HG02623 (cell line): ENCODE data around the gene SKAP1.

Source experiments
- ATAC-seq: cut with Tn5 transposase; IDR thresholded peaks from one replicate; pipeline ENCODE4 v1.9.1; 2021; ENCODE audit warnings: moderate library complexity; ENCODE audit not compliant: unreplicated experiment

Gene SKAP1

DNA sequence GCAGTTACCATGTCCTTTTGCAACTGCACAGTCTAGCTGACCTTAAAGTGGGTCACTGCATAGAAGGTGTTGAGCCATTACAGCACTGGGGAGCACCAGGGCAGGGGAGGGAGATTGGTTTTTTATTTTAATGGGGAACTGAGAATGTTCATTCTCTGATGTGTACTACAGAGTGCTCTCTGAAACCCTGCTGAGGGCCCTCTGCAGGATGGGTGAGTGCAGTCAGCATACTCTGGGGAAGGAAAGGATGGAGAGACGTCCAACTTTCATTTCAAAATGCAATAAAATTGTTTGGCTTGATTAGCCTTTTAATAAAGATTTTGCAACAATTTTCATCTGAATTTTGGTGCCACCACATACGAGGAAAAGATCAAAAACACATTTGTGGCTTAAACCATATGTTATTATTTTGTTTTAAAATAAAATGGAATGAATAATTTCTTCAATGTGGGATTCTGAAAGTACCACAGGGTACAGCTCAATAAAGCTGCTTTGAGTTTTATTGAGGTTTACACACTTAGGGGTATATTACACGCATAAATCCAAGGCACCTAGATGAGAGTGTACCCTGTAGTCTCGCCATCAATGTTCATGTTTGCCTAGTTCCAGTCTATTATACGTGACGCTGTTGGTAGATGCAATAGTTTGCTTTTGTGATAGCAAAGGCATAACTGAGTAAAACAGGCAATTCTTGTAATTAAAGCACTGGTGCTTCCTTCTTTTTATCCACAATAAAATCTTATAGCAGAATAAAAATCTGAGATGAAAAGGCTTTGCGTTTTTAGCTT lies 249.0 kb downstream of the SKAP1 start:
- ATAC-seq, result no peak

DNA sequence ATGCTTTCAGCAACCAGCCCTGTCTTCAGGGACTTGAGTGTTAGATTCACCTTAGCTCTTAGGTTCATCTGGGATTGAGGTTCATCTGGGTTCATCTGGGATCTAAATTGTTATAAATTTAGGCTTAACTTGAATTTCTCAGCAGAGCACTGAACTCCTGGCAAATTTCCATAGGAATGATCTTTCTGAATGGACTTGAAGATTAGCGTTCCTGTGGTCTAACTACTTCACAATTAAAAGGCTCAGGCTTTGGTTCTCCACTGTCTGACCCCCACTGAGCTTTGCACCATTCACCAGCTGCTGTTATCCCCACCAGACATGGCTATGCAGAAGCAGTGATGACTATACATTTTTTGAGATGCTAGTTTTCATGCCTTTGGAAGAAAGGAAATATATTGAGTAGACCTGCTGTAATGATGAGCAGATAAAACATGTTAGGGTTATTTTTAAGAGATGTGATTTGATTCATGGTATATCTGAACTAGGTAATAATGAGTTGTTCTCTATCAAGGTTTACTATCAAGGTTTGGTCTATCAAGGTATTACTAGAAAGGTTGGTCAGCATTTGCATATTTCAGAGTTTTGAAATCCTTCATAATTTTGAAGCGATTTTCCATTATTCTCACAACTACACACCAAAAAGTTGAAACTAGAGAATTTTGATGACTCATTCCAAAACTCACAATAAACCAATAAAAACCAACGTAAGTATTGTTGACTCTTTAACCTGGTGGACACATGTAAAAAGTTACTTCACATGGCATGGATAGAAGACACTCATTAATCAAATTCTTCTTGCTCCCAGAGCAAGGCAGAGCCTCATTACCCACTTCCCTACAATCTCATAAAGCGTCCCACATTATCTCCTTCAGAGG lies 250.7 kb downstream of the SKAP1 start:
- no peak for ATAC-seq

DNA sequence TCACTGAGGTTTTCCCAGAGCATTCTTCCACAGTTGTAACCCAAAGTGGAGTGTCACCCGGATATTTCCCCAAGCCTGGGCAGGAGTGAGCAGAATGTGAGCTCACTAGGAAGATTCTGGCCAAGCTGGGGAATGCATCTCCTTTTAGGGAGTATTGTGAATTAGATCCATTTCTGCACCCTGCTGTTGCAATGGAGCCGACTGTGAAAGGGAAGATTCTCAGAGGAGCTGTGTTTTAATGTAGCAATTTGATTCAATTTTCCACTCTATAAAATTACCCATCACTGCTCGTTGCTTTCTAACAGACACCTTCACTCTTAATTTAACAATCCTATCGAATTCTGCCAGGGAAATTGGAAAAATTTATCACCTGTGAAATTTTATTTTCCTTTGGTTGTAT lies 251.7 kb downstream of the SKAP1 start:
- ATAC-seq, result no peak

DNA sequence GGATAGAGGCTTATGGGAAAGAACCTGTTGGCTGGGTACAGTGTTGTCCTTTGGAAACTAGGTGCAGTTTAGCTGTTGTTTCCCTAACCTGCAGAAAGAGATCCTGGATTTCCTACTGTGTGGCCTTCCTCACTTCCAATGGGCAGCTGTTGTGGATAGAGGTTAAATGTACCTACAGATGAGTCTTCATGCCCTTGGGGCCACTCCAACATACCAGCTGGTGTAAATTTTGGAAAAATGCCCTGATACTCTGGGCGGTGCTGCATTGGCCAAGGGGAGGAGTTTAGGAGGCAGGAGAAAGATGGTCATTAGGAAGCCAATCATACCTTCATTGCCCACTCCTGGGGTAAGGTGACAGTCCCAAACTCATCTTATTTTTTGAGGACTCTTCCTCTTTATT lies 252.2 kb downstream of the SKAP1 start:
- ATAC-seq, result no peak

DNA sequence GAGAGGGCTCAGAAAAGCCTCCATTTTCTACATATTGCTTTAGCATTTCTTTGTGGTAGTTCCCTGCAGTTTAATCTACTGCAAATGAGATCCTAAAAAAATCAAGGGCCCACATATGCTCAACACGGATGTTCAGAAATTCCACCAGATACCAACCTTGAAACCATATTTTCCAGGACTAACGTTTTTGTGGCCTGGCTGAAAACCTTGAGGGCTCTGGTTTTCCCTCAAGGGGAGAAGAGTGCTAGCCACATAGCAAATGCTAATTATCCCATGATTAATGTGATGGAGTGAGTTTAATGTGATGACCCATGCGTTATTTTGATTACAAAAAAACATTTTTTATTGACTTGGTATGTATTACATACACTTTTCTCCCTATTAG lies 253.6 kb downstream of the SKAP1 start:
- ATAC-seq, result no peak

DNA sequence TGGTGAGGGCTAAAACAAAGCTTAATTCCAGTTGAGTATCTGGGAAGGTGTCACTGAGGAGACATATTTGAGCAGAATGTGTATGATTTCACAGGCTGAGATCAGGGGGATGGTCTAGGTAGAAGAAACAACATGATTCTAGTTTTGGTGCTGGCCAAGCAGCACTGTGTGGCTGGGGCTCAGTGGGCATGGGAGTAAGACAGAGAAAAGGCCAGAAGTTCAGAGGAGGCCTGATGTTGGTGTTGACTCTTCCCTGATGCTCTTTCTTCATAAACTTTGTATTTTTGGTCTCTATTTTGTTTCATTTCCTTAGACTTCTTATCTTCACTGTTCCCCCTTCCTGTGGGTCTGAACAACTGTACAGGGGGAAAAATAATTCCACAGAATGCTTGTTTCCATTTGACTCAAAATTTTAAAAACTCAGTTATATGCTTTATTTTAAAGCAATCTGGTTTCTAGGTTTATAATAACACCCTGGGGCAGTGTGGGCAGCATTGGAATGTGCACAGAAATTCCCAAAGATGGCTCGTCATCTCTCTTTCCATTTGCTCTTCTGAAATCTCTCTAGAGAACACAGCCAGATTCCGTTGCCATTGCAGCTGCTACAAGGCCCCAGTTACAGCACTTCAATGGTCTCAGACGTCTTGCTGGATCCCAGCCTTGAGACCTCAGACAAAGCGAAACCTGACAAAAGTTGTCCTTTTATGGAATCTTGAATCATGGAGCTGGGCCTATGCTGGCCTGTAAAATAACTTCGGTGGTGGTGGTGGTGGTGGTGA lies 254.1 kb downstream of the SKAP1 start:
- ATAC-seq, result no peak

DNA sequence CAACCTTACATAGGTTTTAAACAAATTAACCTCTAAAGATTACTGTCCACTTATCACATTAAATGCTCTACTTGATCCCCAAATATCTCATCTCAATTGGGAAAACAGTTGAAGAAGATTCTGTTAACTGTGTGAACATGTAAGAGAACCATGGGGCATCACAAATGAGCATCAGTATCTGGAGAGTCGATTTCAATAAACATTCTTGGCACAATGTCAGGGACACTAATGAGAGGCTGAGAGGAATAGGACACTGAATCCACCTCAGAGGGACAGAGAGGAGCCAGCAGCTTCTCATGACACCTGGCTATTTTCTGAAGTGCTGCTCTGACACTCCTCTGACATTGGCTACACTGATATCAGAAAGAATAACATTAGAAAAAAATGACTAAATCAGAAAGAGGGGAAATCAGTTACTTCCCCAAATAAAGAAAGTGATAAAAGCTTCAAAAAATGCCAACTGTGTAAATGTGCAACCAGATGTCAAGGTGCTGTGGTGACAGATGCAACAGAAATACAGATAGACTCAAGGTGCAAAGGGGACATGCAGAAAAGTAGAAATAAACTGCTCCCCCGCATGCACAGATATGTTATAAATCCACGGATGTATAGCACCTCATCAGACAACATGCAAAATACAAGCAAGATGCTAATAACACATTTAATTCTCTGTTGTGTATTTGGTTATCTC lies 255.0 kb downstream of the SKAP1 start:
- ATAC-seq, result no peak

DNA sequence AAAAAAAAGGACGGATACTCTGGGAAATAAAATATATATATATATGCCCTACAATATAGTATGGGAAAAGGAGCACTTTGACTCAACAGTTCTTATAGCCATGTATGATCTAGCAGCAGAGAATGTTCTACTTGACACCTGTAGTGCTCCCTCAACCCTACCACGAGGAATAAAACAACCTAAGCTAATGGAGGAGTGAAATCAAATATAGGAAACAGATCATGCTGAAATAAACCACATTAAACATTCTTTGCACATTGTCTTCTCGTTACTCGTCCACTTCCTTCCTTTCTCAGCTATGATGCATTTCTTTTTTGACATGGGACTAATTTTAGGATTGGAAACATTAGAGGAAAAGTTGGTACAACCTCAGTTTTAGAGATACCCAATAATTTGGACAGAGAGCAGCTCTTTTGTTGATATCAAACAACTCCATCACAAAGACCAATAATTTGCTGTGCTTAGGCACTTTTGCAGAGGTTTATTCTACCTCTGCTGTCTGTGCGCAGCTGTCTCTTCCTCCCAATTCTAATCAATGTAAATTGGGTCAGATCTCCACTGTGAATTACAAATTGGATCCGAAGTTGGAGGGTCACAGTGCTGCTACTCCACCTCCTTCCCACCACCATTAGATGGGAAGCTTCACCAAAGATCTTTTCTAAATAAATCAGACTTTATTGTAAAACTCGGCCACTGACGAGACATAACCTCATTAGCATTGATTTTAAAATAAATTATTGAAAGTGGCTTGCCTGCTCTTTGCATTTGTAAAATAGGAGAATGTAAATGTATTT lies 256.6 kb downstream of the SKAP1 start:
- ATAC-seq, result no peak

DNA sequence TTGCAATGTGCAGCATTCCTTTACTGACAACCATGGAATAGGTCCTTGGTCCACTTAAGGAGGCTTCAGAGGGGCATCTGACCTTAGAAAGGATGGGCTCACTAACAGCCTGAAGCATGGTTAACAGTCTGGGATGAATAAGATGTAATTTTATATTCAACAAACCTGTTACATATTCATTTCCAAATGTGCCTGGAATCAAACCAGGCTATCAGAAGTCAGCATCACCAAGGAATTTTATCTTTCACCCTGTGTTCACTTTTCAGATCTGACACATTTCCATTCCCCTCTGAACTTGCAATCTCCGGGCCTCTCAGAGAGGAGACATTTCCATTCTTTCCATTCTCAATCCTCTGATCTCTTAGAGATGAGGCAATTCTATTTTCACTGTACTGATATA lies 260.1 kb downstream of the SKAP1 start:
- no peak for ATAC-seq

DNA sequence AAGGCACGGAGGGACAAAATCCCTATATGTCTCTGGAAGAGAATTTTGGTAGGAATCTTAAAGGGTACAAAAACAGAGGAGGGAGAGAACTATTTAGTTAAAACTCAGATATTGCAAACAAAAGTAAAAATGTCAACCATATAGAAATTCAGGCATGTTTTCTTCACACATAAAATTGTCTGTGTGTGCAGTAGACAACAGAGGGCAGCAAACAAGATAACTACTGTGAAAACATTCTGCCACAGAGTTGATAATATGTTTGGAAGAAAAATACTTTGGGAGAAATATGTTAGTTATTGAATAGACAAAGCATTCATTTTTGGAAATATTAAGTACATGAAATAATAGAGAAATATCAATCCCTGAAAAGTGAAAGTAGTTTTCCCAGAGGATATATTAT lies 266.2 kb downstream of the SKAP1 start:
- no peak for ATAC-seq

DNA sequence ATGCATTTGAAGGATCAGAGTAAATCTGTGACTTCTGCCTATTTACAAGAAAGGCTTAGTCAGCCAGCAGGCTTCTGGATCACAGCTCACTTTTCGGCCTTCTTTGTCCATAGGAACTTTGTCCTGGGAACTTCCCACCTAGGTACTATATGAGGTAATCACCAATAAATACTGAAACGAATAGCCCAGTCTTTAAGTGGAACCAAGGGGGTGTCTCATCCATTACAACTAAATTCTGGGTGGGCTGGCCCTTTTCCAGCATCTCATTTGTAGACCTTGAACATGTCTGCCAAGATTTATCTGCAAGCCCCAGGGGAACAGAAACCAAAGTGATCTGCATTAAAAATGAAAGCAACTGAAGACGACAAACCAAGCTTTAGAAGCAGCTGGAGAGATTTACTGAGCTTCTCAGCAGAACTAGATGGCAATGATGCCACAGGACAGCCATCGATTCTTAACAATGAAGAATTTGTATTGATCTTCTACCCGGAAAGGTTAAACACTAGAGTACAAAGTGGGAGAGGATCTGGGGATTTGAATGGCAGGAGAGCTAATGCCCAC lies 267.0 kb downstream of the SKAP1 start:
- ATAC-seq, result no peak

DNA sequence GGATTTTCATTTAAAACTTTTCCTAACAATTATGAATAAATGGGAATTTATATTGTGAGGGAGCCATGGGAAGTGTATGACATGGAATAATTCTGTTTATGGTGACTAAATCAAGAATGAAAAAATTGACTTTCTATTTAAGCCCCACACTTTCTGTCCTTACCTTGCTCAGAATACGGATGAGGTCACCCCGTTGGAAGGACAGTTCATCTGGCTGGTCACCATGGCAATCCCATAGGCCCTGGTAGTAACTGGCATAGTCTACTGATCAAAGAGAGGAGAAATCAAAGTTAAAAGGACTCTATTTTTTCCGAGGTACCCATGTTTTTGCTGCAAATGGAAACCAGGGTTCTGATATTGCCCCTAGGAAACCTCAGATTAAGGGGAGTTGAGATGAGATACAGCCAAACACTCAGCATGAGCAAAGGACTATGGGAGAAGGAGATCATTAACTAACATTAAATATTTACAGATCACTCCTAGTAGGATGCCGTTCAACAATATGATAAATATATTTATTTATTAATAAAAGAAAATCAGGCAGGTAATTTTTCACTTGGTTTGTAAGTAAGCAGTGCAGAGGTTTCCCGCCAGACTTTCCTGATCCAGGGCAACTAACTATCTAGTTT lies 267.6 kb downstream of the SKAP1 start:
- ATAC-seq, result no peak

DNA sequence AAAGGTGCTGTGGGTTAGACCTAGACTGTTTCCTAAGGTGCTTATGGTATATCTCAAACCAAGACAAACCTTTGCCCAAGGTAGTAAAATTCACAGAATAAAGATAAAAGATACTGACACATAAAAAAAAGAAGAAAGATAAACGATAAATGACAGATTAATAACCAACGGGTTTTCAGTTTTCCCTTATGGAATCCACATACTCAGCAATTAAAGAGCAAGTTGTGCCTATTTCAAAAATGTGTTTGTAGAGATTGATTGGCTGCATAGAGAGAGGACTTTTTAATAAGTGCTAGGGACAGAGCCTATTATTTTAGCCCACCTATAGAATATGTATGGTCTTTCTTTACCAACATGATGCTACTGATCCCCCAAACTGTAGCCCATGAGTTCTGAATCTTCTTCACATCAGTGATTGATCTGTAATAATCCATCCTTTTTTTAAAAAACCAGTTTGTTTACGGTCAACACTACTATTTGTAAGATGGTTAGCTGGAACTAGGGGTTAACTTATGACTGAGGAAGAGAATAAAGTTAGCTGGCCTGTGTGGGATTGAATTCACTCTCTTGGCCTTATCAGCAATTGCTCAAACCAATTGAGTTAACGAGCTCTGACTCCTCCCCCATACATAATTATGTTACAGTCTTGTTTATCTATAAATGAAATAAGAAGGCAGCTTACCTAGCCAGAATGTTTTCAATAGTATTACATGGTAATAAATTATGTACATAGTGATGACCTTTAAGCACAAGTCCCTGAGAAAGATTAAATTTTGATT lies 268.7 kb downstream of the SKAP1 start:
- no peak for ATAC-seq

DNA sequence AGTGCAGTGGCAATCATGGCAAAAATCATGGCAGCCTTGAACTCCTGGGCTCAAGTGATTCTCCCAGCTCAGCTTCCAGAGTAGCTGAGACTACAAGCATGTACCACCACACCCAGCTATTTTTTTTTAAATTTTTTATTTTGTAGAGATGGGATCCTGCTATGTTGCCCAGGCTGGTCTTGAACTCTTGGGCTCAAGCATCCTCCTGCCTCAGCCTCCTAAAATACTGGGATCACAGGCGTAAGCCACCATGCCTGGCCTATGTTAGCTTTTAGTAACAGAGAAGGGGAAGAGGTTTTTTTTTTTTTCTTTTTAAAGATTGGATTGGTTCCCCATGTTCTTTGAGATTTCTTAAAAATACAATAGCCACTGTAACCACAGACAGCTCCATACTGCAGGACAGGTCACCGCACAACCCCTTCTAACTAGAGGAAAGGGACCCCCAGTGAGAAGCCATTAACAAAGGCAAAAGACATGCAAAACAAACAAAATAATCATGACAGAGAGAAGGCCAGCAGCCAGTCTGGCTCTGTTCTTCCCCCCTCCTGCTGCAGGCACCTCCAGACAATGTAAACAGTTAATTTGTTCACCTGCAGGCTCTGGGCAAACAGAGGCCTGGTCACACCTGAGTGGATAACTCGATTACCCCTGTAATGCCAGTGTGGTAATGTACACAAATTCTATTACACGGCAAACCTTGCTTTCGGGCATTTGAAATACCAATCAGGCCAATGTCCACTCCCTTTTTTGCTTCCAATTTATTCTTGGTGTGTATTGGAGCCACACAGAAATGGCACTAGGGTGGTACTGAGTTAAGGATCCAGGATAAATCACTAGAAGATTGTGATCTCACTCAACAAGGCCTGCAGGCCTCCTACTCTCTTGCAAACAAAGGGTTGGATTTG lies 269.6 kb downstream of the SKAP1 start:
- no peak for ATAC-seq

DNA sequence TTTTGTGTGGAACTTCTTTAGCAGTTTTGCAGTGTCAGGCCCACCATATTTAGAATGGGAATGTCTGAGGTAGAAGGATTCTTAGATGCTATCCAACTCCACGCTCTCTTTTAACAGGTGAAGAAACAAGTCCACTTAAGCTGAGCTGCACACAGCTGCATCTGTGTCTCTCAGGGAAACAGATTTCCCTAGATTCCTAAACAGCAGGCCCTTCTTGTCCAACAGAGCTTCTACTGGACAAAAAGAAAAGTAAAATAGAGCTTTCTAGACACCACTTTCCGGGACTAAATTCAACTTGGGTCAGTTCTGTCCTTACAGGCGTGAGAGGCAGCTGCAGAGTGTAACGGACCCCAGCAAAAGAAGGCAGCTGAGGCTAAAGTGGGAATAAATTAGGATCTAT lies 270.8 kb downstream of the SKAP1 start:
- ATAC-seq, result no peak

DNA sequence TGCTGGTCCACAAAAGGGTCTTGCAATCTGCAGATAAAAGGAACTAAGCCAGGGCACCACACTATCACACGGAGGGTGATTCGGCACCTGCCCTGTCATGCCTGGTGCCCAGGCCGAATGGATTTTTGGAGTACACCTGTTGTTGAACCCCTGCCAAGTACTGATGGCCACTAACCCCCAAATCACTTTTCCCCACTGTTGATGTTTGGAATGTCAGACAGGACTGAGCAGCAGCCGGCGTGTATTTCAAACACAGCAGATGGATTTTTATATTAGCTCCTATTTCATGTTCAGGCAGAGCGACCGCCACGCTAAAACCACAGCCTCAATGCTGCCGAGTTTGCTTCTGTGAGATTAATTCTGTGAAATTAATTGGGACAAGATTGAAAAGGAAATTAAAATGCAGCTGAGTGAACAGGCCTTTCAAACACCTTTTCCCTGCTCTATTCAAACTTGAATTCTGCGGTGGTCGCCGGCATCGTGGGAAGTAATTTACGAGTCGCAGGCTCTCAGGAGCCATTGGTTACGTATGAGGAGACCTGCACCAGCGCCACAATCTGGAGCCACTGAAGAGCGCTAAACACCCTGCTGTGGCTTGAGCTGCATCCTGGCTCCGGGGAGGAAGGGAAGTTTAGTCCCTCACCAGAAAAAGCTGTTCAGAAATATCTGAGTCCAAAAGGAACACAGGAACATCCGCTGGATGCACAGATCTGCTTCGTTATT lies 274.0 kb downstream of the SKAP1 start:
- ATAC-seq, result no peak
